GM18873 (cell line): ENCODE measurements around the gene RAB42.
"Not testable (repeated sequence)": the region's sequence is repeated elsewhere in the genome, so short reads cannot be mapped to it uniquely, and the experiment has no call there.

Source experiments
- ATAC-seq: cut with Tn5 transposase; IDR thresholded peaks from one replicate; pipeline ENCODE4 v1.9.1; 2021; ENCODE audit warnings: mild to moderate bottlenecking, moderate library complexity, moderate number of reproducible peaks; ENCODE audit not compliant: unreplicated experiment, low FRiP score

The RAB42 gene

GRCh38 chr1:28591708-28592320 is at the start of gene RAB42:
RAB42 (plus strand) TSS chr1:28592265; CDS start chr1:28592512, 247 bp downstream.
- no peak for ATAC-seq

- ATAC-seq: no peak
Measured at GRCh38 chr1:28545246-28545628, 46.8 kb upstream of the RAB42 start.

GRCh38 chr1:28548318-28548717 is 43.7 kb upstream of the RAB42 start:
- ATAC-seq: no peak

- no peak for ATAC-seq
Measured at GRCh38 chr1:28551381-28551780, 40.7 kb upstream of the RAB42 start.

GRCh38 chr1:28552758-28553663 is 39.1 kb upstream of the RAB42 start, which contains the start of gene TRNAU1AP:
TRNAU1AP (plus strand) TSS chr1:28553085; CDS start chr1:28553111, 26 bp downstream.
- peak; percentile 87 for ATAC-seq

GRCh38 chr1:28560886-28561285 is 31.2 kb upstream of the RAB42 start:
- no peak for ATAC-seq

GRCh38 chr1:28564310-28564709 is 27.8 kb upstream of the RAB42 start:
- ATAC-seq: no peak

- no peak for ATAC-seq
Measured at GRCh38 chr1:28565040-28565439, 27.0 kb upstream of the RAB42 start.

GRCh38 chr1:28565726-28566125 is 26.3 kb upstream of the RAB42 start:
- no peak for ATAC-seq

GRCh38 chr1:28566931-28567330 is 25.1 kb upstream of the RAB42 start:
- no peak for ATAC-seq

GRCh38 chr1:28571911-28572310 is 20.2 kb upstream of the RAB42 start:
- no peak for ATAC-seq

- ATAC-seq: not testable (repeated sequence)
Measured at GRCh38 chr1:28572891-28573290, 19.2 kb upstream of the RAB42 start.

GRCh38 chr1:28573564-28573963 is 18.5 kb upstream of the RAB42 start:
- ATAC-seq: no peak

- ATAC-seq: no peak
Measured at GRCh38 chr1:28577052-28577678, 14.9 kb upstream of the RAB42 start.

- no peak for ATAC-seq
Measured at GRCh38 chr1:28577738-28578536, 14.1 kb upstream of the RAB42 start.

GRCh38 chr1:28578696-28579218 is 13.3 kb upstream of the RAB42 start:
- ATAC-seq: no peak

- no peak for ATAC-seq
Measured at GRCh38 chr1:28579401-28579800, 12.7 kb upstream of the RAB42 start.

- peak; percentile 17 for ATAC-seq
Measured at GRCh38 chr1:28580722-28581530, 11.1 kb upstream of the RAB42 start.

- ATAC-seq: peak; percentile 65
Measured at GRCh38 chr1:28581531-28582247, 10.4 kb upstream of the RAB42 start.
